ENCODE measurements around the gene SLC35F3. TPM values are rescaled to one million over a fixed set of nuclear protein-coding genes. Genes with fewer than 3 reads are reported as not detected.

Gene SLC35F3
- total and polyA plus RNA-seq, 4 donors = 0.01 to 0.37 (median 0.08) TPM; not detected in 1

GRCh38 chr1:234226819-234227165 lies 322.3 kb downstream of the SLC35F3 start:
- H3K9ac ChIP-seq (ENCODE audit: low read depth in 1 of 2, low read length in 2 of 2) = no peak overlapping the region

DNA sequence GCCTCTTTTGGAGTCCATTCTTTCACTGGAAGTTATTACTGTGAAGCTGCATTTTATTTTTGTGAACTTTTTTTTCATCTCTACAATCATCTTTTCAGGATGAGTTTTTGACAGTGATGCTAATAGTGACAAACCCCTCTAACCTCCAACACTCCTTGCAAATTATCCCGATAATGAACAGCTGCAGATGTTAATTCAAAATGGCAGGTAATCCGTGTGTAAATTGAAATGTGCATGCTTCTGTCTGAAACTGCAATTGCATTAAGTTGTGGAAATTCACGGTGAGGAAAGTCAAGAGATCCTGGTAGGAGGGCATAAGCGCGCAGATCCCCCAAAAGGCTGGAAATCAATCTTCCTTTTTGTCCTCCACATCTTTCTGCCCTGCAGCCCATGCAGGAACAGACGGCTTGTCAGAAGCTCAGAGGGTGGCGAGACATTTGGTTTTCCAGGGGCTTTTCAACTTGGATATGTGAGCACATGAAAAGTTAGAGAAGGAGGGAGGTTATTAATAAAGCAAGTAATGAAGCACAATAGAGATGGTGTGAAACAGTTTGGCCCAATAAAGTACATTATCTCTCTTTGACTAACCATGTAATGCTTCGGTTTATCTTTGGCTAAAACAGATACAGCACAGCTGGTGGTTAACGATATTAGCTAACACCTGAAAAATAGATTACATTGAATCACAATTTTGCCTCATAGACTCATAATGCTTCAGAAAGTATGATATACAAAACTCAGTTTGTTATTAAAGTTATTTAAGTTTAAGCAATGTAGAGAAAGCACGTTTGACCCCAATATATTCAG lies 325.3 kb downstream of the SLC35F3 start:
- H3K9ac ChIP-seq (ENCODE audit: low read depth in 1 of 2, low read length in 2 of 2) = no peak overlapping the region
- no peak overlapping the region for H3K4me3 ChIP-seq (ENCODE audit: low read depth in 1 of 3, low read length in 3 of 3)
- no peak for TF ChIP-seq FOXA1 (IDR thresholded peaks at IDR 0.05)
- TF ChIP-seq, protein P1, sequence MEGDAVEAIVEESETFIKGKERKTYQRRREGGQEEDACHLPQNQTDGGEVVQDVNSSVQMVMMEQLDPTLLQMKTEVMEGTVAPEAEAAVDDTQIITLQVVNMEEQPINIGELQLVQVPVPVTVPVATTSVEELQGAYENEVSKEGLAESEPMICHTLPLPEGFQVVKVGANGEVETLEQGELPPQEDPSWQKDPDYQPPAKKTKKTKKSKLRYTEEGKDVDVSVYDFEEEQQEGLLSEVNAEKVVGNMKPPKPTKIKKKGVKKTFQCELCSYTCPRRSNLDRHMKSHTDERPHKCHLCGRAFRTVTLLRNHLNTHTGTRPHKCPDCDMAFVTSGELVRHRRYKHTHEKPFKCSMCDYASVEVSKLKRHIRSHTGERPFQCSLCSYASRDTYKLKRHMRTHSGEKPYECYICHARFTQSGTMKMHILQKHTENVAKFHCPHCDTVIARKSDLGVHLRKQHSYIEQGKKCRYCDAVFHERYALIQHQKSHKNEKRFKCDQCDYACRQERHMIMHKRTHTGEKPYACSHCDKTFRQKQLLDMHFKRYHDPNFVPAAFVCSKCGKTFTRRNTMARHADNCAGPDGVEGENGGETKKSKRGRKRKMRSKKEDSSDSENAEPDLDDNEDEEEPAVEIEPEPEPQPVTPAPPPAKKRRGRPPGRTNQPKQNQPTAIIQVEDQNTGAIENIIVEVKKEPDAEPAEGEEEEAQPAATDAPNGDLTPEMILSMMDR (IDR thresholded peaks at IDR 0.05; ENCODE audit: low read depth, low read length, missing input control) = no peak
- H3K9me3 ChIP-seq (ENCODE audit: control insufficient read depth in 4 of 4, low read length in 3 of 4) = no peaks in the 10 kb centered on the region
- WGBS = 76% methylated on average over 10 of the region's 10 CpGs
- H3K27me3 ChIP-seq (ENCODE audit: control insufficient read depth in 4 of 4, insufficient read depth in 4 of 4, low read length in 3 of 4) = no peaks in the 10 kb centered on the region
- no peaks in the 10 kb centered on the region for H3K4me1 ChIP-seq (ENCODE audit: control insufficient read depth in 4 of 4, insufficient read depth in 4 of 4, low read length in 3 of 4)
- no peaks in the 10 kb centered on the region for H3K36me3 ChIP-seq (ENCODE audit: control insufficient read depth in 4 of 4, insufficient read depth in 3 of 4, low read depth in 1 of 4, low read length in 3 of 4)
- no peak for DNase-seq (ENCODE audit: low spot score)
- no peak overlapping the region for H3K27ac ChIP-seq (ENCODE audit: low read depth in 1 of 2, low read length in 2 of 2)

More at GRCh38 chr1:234226819-234227165, 322.3 kb downstream of the SLC35F3 start:
- no peak overlapping the region for H3K27ac ChIP-seq (ENCODE audit: low read depth in 1 of 2, low read length in 2 of 2)
- H3K4me3 ChIP-seq (ENCODE audit: low read depth in 1 of 3, low read length in 3 of 3) = no peak overlapping the region
- no peaks in the 10 kb centered on the region for H3K9me3 ChIP-seq (ENCODE audit: control insufficient read depth in 4 of 4, low read length in 3 of 4)
- H3K4me1 ChIP-seq (ENCODE audit: control insufficient read depth in 4 of 4, insufficient read depth in 4 of 4, low read length in 3 of 4) = no peaks in the 10 kb centered on the region
- peaks cover 0 to 3% (median 0%) of the 10 kb centered on the region in 4 donors for H3K27me3 ChIP-seq (ENCODE audit: control insufficient read depth in 4 of 4, insufficient read depth in 4 of 4, low read length in 3 of 4)
- H3K36me3 ChIP-seq (ENCODE audit: control insufficient read depth in 4 of 4, insufficient read depth in 3 of 4, low read depth in 1 of 4, low read length in 3 of 4) = no peaks in the 10 kb centered on the region
- WGBS = 96% methylated on average over 10 of the region's 10 CpGs
- TF ChIP-seq RXRA (IDR thresholded peaks at IDR 0.05) (no peak), RAD21 (IDR thresholded peaks at IDR 0.05) (no peak), SP1 (IDR thresholded peaks at IDR 0.05) (no peak), HNF4A (conservative IDR thresholded peaks at IDR 0.05) (no peak), YY1 (IDR thresholded peaks at IDR 0.05) (no peak), TAF1 (conservative IDR thresholded peaks at IDR 0.05) (no peak), GABPA (IDR thresholded peaks at IDR 0.05 in 1 of 2, conservative IDR thresholded peaks at IDR 0.05 in 1 of 2) (no peak), HNF4G (IDR thresholded peaks at IDR 0.05) (no peak), EGR1 (IDR thresholded peaks at IDR 0.05; ENCODE audit: low read depth in 2 of 2) (no peak), FOXA2 (IDR thresholded peaks at IDR 0.05) (no peak), JUND (IDR thresholded peaks at IDR 0.05) (no peak)
- TF ChIP-seq, protein P1 (IDR thresholded peaks at IDR 0.05; ENCODE audit: low read depth, low read length, missing input control) = no peak
- TF ChIP-seq, protein P2, sequence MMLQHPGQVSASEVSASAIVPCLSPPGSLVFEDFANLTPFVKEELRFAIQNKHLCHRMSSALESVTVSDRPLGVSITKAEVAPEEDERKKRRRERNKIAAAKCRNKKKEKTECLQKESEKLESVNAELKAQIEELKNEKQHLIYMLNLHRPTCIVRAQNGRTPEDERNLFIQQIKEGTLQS (IDR thresholded peaks at IDR 0.05) = no peak
- TF ChIP-seq, protein P3, sequence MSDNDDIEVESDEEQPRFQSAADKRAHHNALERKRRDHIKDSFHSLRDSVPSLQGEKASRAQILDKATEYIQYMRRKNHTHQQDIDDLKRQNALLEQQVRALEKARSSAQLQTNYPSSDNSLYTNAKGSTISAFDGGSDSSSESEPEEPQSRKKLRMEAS (IDR thresholded peaks at IDR 0.05) = no peak
- TF ChIP-seq, protein P4, sequence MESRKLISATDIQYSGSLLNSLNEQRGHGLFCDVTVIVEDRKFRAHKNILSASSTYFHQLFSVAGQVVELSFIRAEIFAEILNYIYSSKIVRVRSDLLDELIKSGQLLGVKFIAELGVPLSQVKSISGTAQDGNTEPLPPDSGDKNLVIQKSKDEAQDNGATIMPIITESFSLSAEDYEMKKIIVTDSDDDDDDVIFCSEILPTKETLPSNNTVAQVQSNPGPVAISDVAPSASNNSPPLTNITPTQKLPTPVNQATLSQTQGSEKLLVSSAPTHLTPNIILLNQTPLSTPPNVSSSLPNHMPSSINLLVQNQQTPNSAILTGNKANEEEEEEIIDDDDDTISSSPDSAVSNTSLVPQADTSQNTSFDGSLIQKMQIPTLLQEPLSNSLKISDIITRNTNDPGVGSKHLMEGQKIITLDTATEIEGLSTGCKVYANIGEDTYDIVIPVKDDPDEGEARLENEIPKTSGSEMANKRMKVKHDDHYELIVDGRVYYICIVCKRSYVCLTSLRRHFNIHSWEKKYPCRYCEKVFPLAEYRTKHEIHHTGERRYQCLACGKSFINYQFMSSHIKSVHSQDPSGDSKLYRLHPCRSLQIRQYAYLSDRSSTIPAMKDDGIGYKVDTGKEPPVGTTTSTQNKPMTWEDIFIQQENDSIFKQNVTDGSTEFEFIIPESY (IDR thresholded peaks at IDR 0.05) = no peak
- no peak for DNase-seq (ENCODE audit: low spot score)
